ENCODE measurements around the gene LAMB2. TPM values are rescaled to one million over a fixed set of nuclear protein-coding genes. Genes with fewer than 3 reads are reported as not detected.
A peak's percentile ranks its signal among the peaks of the same experiment; 100 is the strongest.

The LAMB2 gene
- total RNA-seq, 3 donors from 2014 or later = 411 to 700 (median 540) TPM

DNA sequence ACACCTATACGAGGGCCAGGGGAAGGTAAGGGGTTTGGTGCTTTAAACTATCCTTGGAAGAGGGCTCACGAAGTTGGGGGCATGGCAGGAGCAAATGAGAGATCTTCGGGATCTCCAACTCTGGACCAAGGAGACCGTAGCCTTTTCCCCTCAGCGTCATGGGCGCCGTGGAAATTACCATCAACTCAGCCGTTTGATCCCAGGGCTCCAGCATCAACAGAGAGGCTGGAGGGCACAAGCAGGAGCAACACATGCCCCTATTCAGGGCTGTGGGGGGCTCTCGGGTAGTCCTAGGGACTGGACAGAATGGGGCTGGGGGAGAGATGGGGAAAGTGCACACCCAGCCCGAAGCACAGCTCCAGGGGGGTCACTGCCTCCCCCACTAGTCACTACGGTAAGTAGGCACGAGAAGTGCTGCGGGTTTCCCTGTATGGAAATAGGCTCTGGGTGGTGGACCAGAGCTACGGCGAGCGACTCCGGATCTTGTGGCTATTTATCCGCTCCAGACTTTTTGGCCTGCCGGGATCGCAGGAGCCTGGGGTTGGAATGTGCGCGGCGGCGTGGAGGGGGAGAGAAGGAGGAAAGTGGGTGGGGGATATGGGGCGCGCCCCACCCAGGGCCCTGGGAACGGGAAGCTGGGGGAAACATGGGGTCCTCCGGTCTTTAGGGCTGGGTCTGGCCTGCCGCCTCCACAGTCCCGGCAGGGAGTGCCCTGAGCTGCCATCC is 539 bp upstream of the LAMB2 start:
- no peaks in the 10 kb centered on the region for H3K36me3 ChIP-seq
- TF ChIP-seq POLR2A (IDR thresholded peaks at IDR 0.05) = no peak
- TF ChIP-seq POLR2AphosphoS5 (IDR thresholded peaks at IDR 0.05) = peak; percentile 15 to 29 (median 17)
- DNase-seq (ENCODE audit: low spot score in 2 of 2) = peak; percentile 78 to 84
- intact Hi-C loops (cut with DNase I; ENCODE audit: low total_unique reads) = no loop called here
- peaks cover 5 to 10% of the 10 kb centered on the region in 2 donors for H3K4me1 ChIP-seq
- peak overlapping the region; percentile 91 to 95 for H3K27ac ChIP-seq
- no peaks in the 10 kb centered on the region for H3K27me3 ChIP-seq
- peak overlapping the region; percentile 67 to 89 (median 73) for H3K4me3 ChIP-seq
- no peaks in the 10 kb centered on the region for H3K9me3 ChIP-seq

GRCh38 chr3:49132073-49132436 is 795 bp downstream of the LAMB2 start:
- no peaks in the 10 kb centered on the region for H3K27me3 ChIP-seq
- peak overlapping the region; percentile 67 to 89 (median 73) for H3K4me3 ChIP-seq
- no peaks in the 10 kb centered on the region for H3K36me3 ChIP-seq
- H3K4me1 ChIP-seq = peaks cover 5 to 10% of the 10 kb centered on the region in 2 donors
- intact Hi-C loops (cut with DNase I; ENCODE audit: low total_unique reads) = no loop called here
- peak overlapping the region; percentile 91 to 95 for H3K27ac ChIP-seq
- DNase-seq (ENCODE audit: low spot score in 2 of 2) = no peak
- TF ChIP-seq POLR2AphosphoS5 (IDR thresholded peaks at IDR 0.05) (no peak), POLR2A (IDR thresholded peaks at IDR 0.05) (no peak)
- TF ChIP-seq, protein P1, sequence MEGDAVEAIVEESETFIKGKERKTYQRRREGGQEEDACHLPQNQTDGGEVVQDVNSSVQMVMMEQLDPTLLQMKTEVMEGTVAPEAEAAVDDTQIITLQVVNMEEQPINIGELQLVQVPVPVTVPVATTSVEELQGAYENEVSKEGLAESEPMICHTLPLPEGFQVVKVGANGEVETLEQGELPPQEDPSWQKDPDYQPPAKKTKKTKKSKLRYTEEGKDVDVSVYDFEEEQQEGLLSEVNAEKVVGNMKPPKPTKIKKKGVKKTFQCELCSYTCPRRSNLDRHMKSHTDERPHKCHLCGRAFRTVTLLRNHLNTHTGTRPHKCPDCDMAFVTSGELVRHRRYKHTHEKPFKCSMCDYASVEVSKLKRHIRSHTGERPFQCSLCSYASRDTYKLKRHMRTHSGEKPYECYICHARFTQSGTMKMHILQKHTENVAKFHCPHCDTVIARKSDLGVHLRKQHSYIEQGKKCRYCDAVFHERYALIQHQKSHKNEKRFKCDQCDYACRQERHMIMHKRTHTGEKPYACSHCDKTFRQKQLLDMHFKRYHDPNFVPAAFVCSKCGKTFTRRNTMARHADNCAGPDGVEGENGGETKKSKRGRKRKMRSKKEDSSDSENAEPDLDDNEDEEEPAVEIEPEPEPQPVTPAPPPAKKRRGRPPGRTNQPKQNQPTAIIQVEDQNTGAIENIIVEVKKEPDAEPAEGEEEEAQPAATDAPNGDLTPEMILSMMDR (IDR thresholded peaks at IDR 0.05) = no peak
- H3K9me3 ChIP-seq = no peaks in the 10 kb centered on the region

DNA sequence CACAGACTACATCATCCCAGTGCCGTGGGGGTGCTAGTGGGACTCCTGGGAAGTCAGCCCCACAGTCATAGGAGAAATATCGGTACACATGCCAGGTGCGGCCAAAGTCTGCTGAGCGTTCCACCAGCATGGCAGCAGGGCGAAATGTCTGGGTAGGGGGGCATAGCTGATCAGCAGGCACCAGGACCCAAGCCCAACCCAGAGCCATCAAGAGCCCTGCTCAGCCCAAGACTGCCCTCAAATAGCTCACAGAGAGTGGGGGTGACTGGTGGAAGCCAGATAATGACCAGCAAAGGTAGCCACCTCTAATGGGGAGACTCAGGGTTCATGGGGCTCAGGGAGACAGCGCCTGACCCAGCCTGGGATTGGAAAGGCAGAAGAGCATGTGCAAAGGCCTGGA is 1.3 kb downstream of the LAMB2 start:
- Histone ChIP-seq H3K27ac (peak overlapping the region; percentile 91 to 95), H3K9me3 (no peaks in the 10 kb centered on the region), H3K4me1 (peaks cover 5 to 10% of the 10 kb centered on the region in 2 donors), H3K27me3 (no peaks in the 10 kb centered on the region), H3K36me3 (no peaks in the 10 kb centered on the region), H3K4me3 (peak overlapping the region; percentile 67 to 89 (median 73))
- no peak for DNase-seq (ENCODE audit: low spot score in 2 of 2)
- intact Hi-C loops (cut with DNase I; ENCODE audit: low total_unique reads) = no loop called here
- TF ChIP-seq POLR2AphosphoS5 (IDR thresholded peaks at IDR 0.05) (no peak), POLR2A (IDR thresholded peaks at IDR 0.05) (no peak)
- TF ChIP-seq, protein P1 (IDR thresholded peaks at IDR 0.05) = no peak

DNA sequence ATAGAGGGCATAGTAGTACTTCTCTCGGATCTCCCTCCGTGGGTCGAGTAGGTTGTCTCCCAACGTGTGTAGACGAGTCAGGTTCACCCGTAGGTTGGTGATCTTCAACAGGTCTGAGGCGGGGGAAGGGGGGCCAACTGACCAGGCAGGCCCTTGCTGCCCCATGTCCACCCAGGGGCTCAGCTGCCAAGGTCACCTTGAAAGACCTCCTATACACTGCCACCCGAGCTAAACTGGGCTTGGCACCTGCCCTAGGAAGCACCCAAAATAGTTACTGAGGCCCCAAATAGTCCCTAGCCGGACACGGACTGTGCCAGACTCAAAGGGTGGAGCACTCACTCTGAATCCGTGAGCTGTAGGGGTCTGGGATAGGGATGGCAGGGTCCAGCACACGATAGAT is 1.8 kb downstream of the LAMB2 start:
- H3K27me3 ChIP-seq = no peaks in the 10 kb centered on the region
- intact Hi-C loops (cut with DNase I; ENCODE audit: low total_unique reads) = no loop called here
- H3K9me3 ChIP-seq = no peaks in the 10 kb centered on the region
- H3K4me3 ChIP-seq = peak overlapping the region in 2 of 3 donors; percentile 73 to 89
- TF ChIP-seq, protein P1 (IDR thresholded peaks at IDR 0.05) = no peak
- no peak for TF ChIP-seq POLR2A (IDR thresholded peaks at IDR 0.05)
- no peak for TF ChIP-seq POLR2AphosphoS5 (IDR thresholded peaks at IDR 0.05)
- no peak for DNase-seq (ENCODE audit: low spot score in 2 of 2)
- peak overlapping the region in 1 of 2 donors; percentile 95 for H3K27ac ChIP-seq
- no peaks in the 10 kb centered on the region for H3K36me3 ChIP-seq
- H3K4me1 ChIP-seq = peaks cover 5 to 10% of the 10 kb centered on the region in 2 donors

GRCh38 chr3:49124991-49125670 is 7.7 kb downstream of the LAMB2 start:
- peaks cover 12% of the 10 kb centered on the region for H3K36me3 ChIP-seq

More at GRCh38 chr3:49124991-49125670, 7.7 kb downstream of the LAMB2 start:
- Histone ChIP-seq H3K4me3 (no peak overlapping the region), H3K27ac (no peak overlapping the region), H3K27me3 (no peaks in the 10 kb centered on the region), H3K4me1 (no peaks in the 10 kb centered on the region), H3K9me3 (no peaks in the 10 kb centered on the region)
- TF ChIP-seq POLR2A (IDR thresholded peaks at IDR 0.05) (no peak), POLR2AphosphoS5 (IDR thresholded peaks at IDR 0.05) (no peak)
- TF ChIP-seq, protein P1 (IDR thresholded peaks at IDR 0.05) = no peak
- intact Hi-C loops (cut with DNase I; ENCODE audit: low total_unique reads) = no loop called here
- DNase-seq (ENCODE audit: low spot score in 2 of 2) = no peak
